Measurements from ENCODE around the gene ICA1L. TPM values are rescaled to one million over a fixed set of nuclear protein-coding genes. Genes with fewer than 3 reads are reported as not detected.

Gene ICA1L
- total and polyA plus RNA-seq, 2 of the 4 experiments (the other 2 are of a cell fraction): 1.7 to 1.8 TPM

DNA sequence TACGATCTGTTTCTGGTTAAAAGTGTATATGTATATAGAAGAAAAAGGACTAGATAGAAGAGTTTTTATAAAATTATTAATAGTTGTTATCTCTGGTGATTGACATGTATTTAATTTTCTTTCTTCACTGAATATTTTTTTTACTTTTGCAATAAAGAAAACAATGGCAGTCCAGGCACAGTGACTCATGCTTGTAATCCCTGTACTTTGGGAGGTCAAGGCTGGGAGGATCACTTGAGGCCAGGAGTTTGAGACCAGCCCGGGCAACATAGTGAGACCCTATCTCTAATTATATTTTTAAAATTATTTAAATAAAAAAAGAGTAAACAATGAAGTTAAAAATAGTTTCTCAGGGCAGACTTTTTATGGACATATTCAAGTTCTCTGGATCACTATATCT, 122.1 kb downstream of the ICA1L start:
- no peak overlapping the region for H2BK15ac ChIP-seq (ENCODE audit: low read depth, low read length)
- H4K20me1 ChIP-seq (ENCODE audit: insufficient read depth, low read length): no peaks in the 10 kb centered on the region
- no peak for TF ChIP-seq RFX5 (IDR thresholded peaks at IDR 0.05; ENCODE audit: low read depth, low read length)
- TF ChIP-seq FOS (IDR thresholded peaks at IDR 0.05; ENCODE audit: low read depth, low read length): no peak
- no peak for TF ChIP-seq CHD1 (IDR thresholded peaks at IDR 0.05; ENCODE audit: low read depth, low read length)
- no peak overlapping the region for H3K9ac ChIP-seq (ENCODE audit: low read depth, low read length)
- POLR2A ChIA-PET (ENCODE audit: unreplicated experiment): no interaction called here
- H3K79me1 ChIP-seq (ENCODE audit: low read depth in 1 of 2, low read length in 2 of 2): no peaks in the 10 kb centered on the region
- H3K36me3 ChIP-seq (ENCODE audit: control insufficient read depth, insufficient read depth, low read length): no peaks in the 10 kb centered on the region
- no peak overlapping the region for H2BK120ac ChIP-seq (ENCODE audit: low read depth, low read length)
- H3K18ac ChIP-seq (ENCODE audit: low read depth, low read length): no peak overlapping the region
- H2BK5ac ChIP-seq (ENCODE audit: low read depth, low read length, poor library complexity, severe bottlenecking): no peak overlapping the region
- no peaks in the 10 kb centered on the region; the same call in 1 of the 2 replicates for H3K9me3 ChIP-seq (ENCODE audit: control insufficient read depth, insufficient read depth, low read length)
- no peak overlapping the region for H3K4ac ChIP-seq (ENCODE audit: low read depth, low read length)
- no peak overlapping the region for H3K56ac ChIP-seq (ENCODE audit: extremely low read depth, insufficient read depth, low read length)
- H3K9me1 ChIP-seq (ENCODE audit: insufficient read depth, low read length): no peaks in the 10 kb centered on the region
- no peak overlapping the region for H3K23ac ChIP-seq (ENCODE audit: low read depth, low read length)
- H4K91ac ChIP-seq (ENCODE audit: insufficient read depth, low read depth, low read length): no peak overlapping the region
- BruUV-seq (replicated peaks): no TSS peak
- H3K14ac ChIP-seq (replicated peaks; ENCODE audit: low read depth, low read length): no peak overlapping the region
- CTCF ChIA-PET: no interaction called here
- no peak overlapping the region for H4K5ac ChIP-seq (ENCODE audit: low read depth, low read length)
- no peak overlapping the region for H3K27ac ChIP-seq (ENCODE audit: insufficient read depth, low read length)
- H3K4me3 ChIP-seq (ENCODE audit: insufficient read depth, low read depth, low read length): no peak overlapping the region
- intact Hi-C loops (cut with micrococcal nuclease) (no loop called here), in situ Hi-C loops (cut with MboI; ENCODE audit: low sequenced_read_pairs) (no loop called here), dilution Hi-C loops (cut with HindIII; ENCODE audit: low sequenced_read_pairs, unreplicated experiment) (no loop called here)
- no peak overlapping the region for H2AFZ ChIP-seq (replicated peaks; ENCODE audit: low read length, poor library complexity)
- H4K8ac ChIP-seq (ENCODE audit: low read depth in 2 of 2, low read length in 2 of 2): no peak overlapping the region
- no peak overlapping the region for H2BK20ac ChIP-seq (ENCODE audit: low read depth, low read length)
- no peaks in the 10 kb centered on the region for H3K27me3 ChIP-seq (ENCODE audit: control insufficient read depth, insufficient read depth, low read length)
- H2AK5ac ChIP-seq (ENCODE audit: low read depth, low read length): no peak overlapping the region
- DNase-seq: no peak
- no peak for ATAC-seq (ENCODE audit: low read depth)
- H3K4me1 ChIP-seq (ENCODE audit: control insufficient read depth, insufficient read depth, low read length): no peaks in the 10 kb centered on the region
- H3K4me2 ChIP-seq (ENCODE audit: low read depth, low read length): no peak overlapping the region
- H2AK9ac ChIP-seq (replicated peaks; ENCODE audit: low read depth, low read length, poor library complexity): no peak overlapping the region
- no CpG with 5 or more reads among the region's 2 CpGs for WGBS, 2 experiments (ENCODE audit: extremely low coverage in 2 of 2, insufficient read length in 1 of 2)

Measured in IMR-90 (cell line).